ENCODE results near the gene MARCHF2.

DNA sequence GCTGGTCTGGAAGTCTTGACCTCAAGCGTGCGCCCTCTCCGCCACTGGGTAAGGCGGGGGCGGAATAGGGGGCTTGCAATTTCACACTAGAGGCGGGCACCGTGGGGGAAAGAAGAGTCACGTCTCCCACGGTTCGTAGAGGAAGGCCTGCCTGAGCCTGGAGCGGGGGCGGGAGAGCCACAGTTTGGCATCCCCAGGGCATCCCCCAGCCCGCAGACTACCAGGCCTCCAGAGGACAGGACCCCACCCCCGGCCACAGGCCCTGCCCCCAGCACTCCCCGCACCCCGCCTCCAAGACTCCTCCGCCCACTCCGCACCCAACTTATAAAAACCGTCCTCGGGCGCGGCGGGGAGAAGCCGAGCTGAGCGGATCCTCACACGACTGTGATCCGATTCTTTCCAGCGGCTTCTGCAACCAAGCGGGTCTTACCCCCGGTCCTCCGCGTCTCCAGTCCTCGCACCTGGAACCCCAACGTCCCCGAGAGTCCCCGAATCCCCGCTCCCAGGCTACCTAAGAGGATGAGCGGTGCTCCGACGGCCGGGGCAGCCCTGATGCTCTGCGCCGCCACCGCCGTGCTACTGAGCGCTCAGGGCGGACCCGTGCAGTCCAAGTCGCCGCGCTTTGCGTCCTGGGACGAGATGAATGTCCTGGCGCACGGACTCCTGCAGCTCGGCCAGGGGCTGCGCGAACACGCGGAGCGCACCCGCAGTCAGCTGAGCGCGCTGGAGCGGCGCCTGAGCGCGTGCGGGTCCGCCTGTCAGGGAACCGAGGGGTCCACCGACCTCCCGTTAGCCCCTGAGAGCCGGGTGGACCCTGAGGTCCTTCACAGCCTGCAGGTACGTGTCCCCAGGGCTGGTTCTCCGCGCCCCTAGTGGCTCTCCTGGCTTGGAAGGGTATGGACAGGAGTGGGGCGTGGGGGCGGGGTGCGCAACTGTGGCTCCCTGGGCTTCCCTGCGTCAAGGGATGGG is 49.0 kb upstream of the MARCHF2 start, which contains the start of gene ANGPTL4:
- TF ChIP-seq, protein P1, sequence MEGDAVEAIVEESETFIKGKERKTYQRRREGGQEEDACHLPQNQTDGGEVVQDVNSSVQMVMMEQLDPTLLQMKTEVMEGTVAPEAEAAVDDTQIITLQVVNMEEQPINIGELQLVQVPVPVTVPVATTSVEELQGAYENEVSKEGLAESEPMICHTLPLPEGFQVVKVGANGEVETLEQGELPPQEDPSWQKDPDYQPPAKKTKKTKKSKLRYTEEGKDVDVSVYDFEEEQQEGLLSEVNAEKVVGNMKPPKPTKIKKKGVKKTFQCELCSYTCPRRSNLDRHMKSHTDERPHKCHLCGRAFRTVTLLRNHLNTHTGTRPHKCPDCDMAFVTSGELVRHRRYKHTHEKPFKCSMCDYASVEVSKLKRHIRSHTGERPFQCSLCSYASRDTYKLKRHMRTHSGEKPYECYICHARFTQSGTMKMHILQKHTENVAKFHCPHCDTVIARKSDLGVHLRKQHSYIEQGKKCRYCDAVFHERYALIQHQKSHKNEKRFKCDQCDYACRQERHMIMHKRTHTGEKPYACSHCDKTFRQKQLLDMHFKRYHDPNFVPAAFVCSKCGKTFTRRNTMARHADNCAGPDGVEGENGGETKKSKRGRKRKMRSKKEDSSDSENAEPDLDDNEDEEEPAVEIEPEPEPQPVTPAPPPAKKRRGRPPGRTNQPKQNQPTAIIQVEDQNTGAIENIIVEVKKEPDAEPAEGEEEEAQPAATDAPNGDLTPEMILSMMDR (IDR thresholded peaks at IDR 0.05; ENCODE audit: poor library complexity, severe bottlenecking), result peak; percentile 27
- TF ChIP-seq, protein P2, sequence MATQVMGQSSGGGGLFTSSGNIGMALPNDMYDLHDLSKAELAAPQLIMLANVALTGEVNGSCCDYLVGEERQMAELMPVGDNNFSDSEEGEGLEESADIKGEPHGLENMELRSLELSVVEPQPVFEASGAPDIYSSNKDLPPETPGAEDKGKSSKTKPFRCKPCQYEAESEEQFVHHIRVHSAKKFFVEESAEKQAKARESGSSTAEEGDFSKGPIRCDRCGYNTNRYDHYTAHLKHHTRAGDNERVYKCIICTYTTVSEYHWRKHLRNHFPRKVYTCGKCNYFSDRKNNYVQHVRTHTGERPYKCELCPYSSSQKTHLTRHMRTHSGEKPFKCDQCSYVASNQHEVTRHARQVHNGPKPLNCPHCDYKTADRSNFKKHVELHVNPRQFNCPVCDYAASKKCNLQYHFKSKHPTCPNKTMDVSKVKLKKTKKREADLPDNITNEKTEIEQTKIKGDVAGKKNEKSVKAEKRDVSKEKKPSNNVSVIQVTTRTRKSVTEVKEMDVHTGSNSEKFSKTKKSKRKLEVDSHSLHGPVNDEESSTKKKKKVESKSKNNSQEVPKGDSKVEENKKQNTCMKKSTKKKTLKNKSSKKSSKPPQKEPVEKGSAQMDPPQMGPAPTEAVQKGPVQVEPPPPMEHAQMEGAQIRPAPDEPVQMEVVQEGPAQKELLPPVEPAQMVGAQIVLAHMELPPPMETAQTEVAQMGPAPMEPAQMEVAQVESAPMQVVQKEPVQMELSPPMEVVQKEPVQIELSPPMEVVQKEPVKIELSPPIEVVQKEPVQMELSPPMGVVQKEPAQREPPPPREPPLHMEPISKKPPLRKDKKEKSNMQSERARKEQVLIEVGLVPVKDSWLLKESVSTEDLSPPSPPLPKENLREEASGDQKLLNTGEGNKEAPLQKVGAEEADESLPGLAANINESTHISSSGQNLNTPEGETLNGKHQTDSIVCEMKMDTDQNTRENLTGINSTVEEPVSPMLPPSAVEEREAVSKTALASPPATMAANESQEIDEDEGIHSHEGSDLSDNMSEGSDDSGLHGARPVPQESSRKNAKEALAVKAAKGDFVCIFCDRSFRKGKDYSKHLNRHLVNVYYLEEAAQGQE (IDR thresholded peaks at IDR 0.05; ENCODE audit: borderline replicate concordance), result no peak
- TF ChIP-seq TAF1 (IDR thresholded peaks at IDR 0.05; ENCODE audit: low read depth) (no peak), POLR2AphosphoS5 (IDR thresholded peaks at IDR 0.05) (no peak), RAD21 (conservative IDR thresholded peaks at IDR 0.05) (no peak), EP300 (conservative IDR thresholded peaks at IDR 0.05; ENCODE audit: poor library complexity, severe bottlenecking) (no peak), MXI1 (conservative IDR thresholded peaks at IDR 0.05; ENCODE audit: poor library complexity, severe bottlenecking) (no peak)

All from neural cell (in vitro differentiated cells).